ENCODE data around the gene CDH13. TPM values are rescaled to one million over a fixed set of nuclear protein-coding genes. Genes with fewer than 3 reads are reported as not detected.

The CDH13 gene
- total RNA-seq, 1 experiment from 2014 or later: 34.5 TPM

- no peaks in the 10 kb centered on the region for H3K9me3 ChIP-seq (replicated peaks)
- peaks cover 12% of the 10 kb centered on the region for H3K4me1 ChIP-seq
- DNase-seq: no peak
- H3K27me3 ChIP-seq: no peaks in the 10 kb centered on the region
- H3K4me3 ChIP-seq: no peak overlapping the region
- H3K36me3 ChIP-seq: no peaks in the 10 kb centered on the region
- no peak overlapping the region for H3K27ac ChIP-seq
These were observed 512.4 kb downstream of the CDH13 start for GRCh38 chr16:83138976-83139690.

- Histone ChIP-seq H3K27me3 (no peaks in the 10 kb centered on the region), H3K4me1 (peaks cover 10% of the 10 kb centered on the region), H3K36me3 (no peaks in the 10 kb centered on the region), H3K4me3 (no peak overlapping the region), H3K27ac (peak overlapping the region; percentile 32; the same call in 1 of the 2 replicates), H3K9me3 (replicated peaks) (no peaks in the 10 kb centered on the region)
- peak; percentile 85 to 87 for DNase-seq
These were observed 517.0 kb downstream of the CDH13 start for GRCh38 chr16:83143788-83144187.

GRCh38 chr16:83145297-83145696, 518.5 kb downstream of the CDH13 start:
- Histone ChIP-seq H3K4me3 (no peak overlapping the region), H3K27me3 (no peaks in the 10 kb centered on the region), H3K36me3 (no peaks in the 10 kb centered on the region), H3K9me3 (replicated peaks) (no peaks in the 10 kb centered on the region), H3K4me1 (peaks cover 10% of the 10 kb centered on the region), H3K27ac (no peak overlapping the region)
- no peak for DNase-seq

GRCh38 chr16:83147244-83147643, 520.5 kb downstream of the CDH13 start:
- Histone ChIP-seq H3K4me3 (no peak overlapping the region), H3K4me1 (peaks cover 10% of the 10 kb centered on the region), H3K27me3 (no peaks in the 10 kb centered on the region), H3K36me3 (no peaks in the 10 kb centered on the region), H3K27ac (no peak overlapping the region), H3K9me3 (replicated peaks) (no peaks in the 10 kb centered on the region)
- DNase-seq: no peak

- H3K27me3 ChIP-seq: no peaks in the 10 kb centered on the region
- no peaks in the 10 kb centered on the region for H3K36me3 ChIP-seq
- no peaks in the 10 kb centered on the region for H3K9me3 ChIP-seq (replicated peaks)
These were observed 531.7 kb downstream of the CDH13 start for GRCh38 chr16:83158320-83158957.

GRCh38 chr16:83159049-83159448, 532.3 kb downstream of the CDH13 start:
- no peaks in the 10 kb centered on the region for H3K4me1 ChIP-seq
- H3K9me3 ChIP-seq (replicated peaks): no peaks in the 10 kb centered on the region
- no peak overlapping the region for H3K4me3 ChIP-seq
- H3K27me3 ChIP-seq: no peaks in the 10 kb centered on the region
- no peak for DNase-seq
- no peaks in the 10 kb centered on the region for H3K36me3 ChIP-seq
- H3K27ac ChIP-seq: no peak overlapping the region

More at GRCh38 chr16:83158320-83158957, 531.7 kb downstream of the CDH13 start:
- no peak overlapping the region for H3K4me3 ChIP-seq
- no peaks in the 10 kb centered on the region for H3K4me1 ChIP-seq
- no peak for DNase-seq
- H3K27ac ChIP-seq: no peak overlapping the region

- no peak for DNase-seq
- H3K27ac ChIP-seq: no peak overlapping the region
- H3K9me3 ChIP-seq (replicated peaks): no peaks in the 10 kb centered on the region
These were observed 533.7 kb downstream of the CDH13 start for GRCh38 chr16:83160287-83161020.

GRCh38 chr16:83162791-83163190, 536.0 kb downstream of the CDH13 start:
- no peak for DNase-seq
- Histone ChIP-seq H3K27me3 (no peaks in the 10 kb centered on the region), H3K36me3 (no peaks in the 10 kb centered on the region), H3K4me1 (no peaks in the 10 kb centered on the region), H3K4me3 (no peak overlapping the region), H3K27ac (no peak overlapping the region), H3K9me3 (replicated peaks) (no peaks in the 10 kb centered on the region)

More at GRCh38 chr16:83160287-83161020, 533.7 kb downstream of the CDH13 start:
- Histone ChIP-seq H3K4me3 (no peak overlapping the region), H3K36me3 (no peaks in the 10 kb centered on the region), H3K27me3 (no peaks in the 10 kb centered on the region), H3K4me1 (no peaks in the 10 kb centered on the region)

- no peaks in the 10 kb centered on the region for H3K27me3 ChIP-seq
- H3K27ac ChIP-seq: no peak overlapping the region
- no peak overlapping the region for H3K4me3 ChIP-seq
- H3K4me1 ChIP-seq: no peaks in the 10 kb centered on the region
- H3K9me3 ChIP-seq (replicated peaks): no peaks in the 10 kb centered on the region
- H3K36me3 ChIP-seq: no peaks in the 10 kb centered on the region
- no peak for DNase-seq
These were observed 538.0 kb downstream of the CDH13 start for GRCh38 chr16:83164816-83165215.

- no peak for DNase-seq
- no peaks in the 10 kb centered on the region for H3K9me3 ChIP-seq (replicated peaks)
These were observed 544.6 kb downstream of the CDH13 start for GRCh38 chr16:83171396-83171795.

GRCh38 chr16:83174671-83175070, 547.9 kb downstream of the CDH13 start:
- H3K27me3 ChIP-seq: no peaks in the 10 kb centered on the region
- no peak overlapping the region for H3K27ac ChIP-seq
- H3K36me3 ChIP-seq: no peaks in the 10 kb centered on the region
- no peak for DNase-seq
- no peak overlapping the region for H3K4me3 ChIP-seq
- H3K4me1 ChIP-seq: no peaks in the 10 kb centered on the region
- no peaks in the 10 kb centered on the region for H3K9me3 ChIP-seq (replicated peaks)

More at GRCh38 chr16:83171396-83171795, 544.6 kb downstream of the CDH13 start:
- no peaks in the 10 kb centered on the region for H3K27me3 ChIP-seq
- H3K4me1 ChIP-seq: no peaks in the 10 kb centered on the region
- no peaks in the 10 kb centered on the region for H3K36me3 ChIP-seq
- H3K4me3 ChIP-seq: no peak overlapping the region
- H3K27ac ChIP-seq: no peak overlapping the region

GRCh38 chr16:83176802-83177201, 550.0 kb downstream of the CDH13 start:
- DNase-seq: no peak
- H3K4me1 ChIP-seq: no peaks in the 10 kb centered on the region
- no peaks in the 10 kb centered on the region for H3K36me3 ChIP-seq
- no peak overlapping the region for H3K4me3 ChIP-seq
- no peaks in the 10 kb centered on the region for H3K27me3 ChIP-seq
- H3K27ac ChIP-seq: no peak overlapping the region
- H3K9me3 ChIP-seq (replicated peaks): no peaks in the 10 kb centered on the region

GRCh38 chr16:83185902-83186301, 559.1 kb downstream of the CDH13 start:
- no peak for DNase-seq
- no peaks in the 10 kb centered on the region for H3K9me3 ChIP-seq (replicated peaks)
- no peaks in the 10 kb centered on the region for H3K36me3 ChIP-seq
- no peaks in the 10 kb centered on the region for H3K27me3 ChIP-seq
- H3K4me3 ChIP-seq: no peak overlapping the region
- H3K4me1 ChIP-seq: no peaks in the 10 kb centered on the region
- H3K27ac ChIP-seq: no peak overlapping the region

- Histone ChIP-seq H3K4me1 (no peaks in the 10 kb centered on the region), H3K9me3 (replicated peaks) (no peaks in the 10 kb centered on the region), H3K27me3 (no peaks in the 10 kb centered on the region), H3K27ac (no peak overlapping the region), H3K4me3 (no peak overlapping the region), H3K36me3 (no peaks in the 10 kb centered on the region)
- no peak for DNase-seq
These were observed 560.6 kb downstream of the CDH13 start for GRCh38 chr16:83187405-83187804.

- no peak overlapping the region for H3K27ac ChIP-seq
- H3K9me3 ChIP-seq (replicated peaks): no peaks in the 10 kb centered on the region
- H3K36me3 ChIP-seq: no peaks in the 10 kb centered on the region
- no peaks in the 10 kb centered on the region for H3K27me3 ChIP-seq
- no peaks in the 10 kb centered on the region for H3K4me1 ChIP-seq
- H3K4me3 ChIP-seq: no peak overlapping the region
- no peak for DNase-seq
These were observed 570.0 kb downstream of the CDH13 start for GRCh38 chr16:83196796-83197195.

All from SJCRH30 (cell line).